Measurements from ENCODE around the gene KLF6.

KLF6 gene

DNA sequence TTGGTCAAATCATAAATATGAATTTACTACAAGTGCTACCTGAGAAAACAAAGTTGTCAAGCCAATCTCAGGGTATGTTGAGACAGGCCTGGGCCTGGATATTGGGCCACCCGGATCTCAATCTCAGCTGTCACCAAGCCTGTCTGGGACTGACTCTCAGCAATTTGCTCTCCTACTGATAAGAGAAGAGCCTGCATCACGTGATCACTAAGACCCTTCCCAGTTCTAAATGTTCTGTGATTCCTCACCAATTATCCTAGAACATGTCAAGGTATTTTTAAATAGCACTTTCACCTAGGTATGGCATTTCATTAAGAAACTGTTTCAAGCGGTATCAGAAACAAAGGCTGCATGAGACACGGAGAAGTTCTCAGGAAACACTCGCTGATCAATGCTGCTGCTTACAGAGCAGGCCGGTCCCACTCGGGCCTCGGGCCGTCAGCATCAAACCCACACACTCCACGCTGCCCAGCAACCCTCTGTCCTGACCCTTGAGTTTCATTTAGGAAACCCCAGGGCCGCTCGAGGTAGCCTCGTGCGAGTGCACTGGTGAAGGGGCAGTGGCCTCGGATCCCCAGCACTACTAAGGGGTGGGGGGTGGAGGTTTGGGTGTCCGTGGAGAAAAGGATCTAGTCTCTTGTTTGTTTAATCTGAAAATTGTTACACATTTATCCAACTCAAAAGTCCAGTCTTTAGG is 4.1 kb downstream of the KLF6 start:
- no peak for TF ChIP-seq CTCF (IDR thresholded peaks at IDR 0.05; ENCODE audit: low read depth, low read length)
- DNase-seq = no peak
- H3K36me3 ChIP-seq = peaks cover 81% of the 10 kb centered on the region
- H3K27me3 ChIP-seq = no peaks in the 10 kb centered on the region
- H3K4me1 ChIP-seq = peaks cover 5% of the 10 kb centered on the region; the same call in 1 of the 2 replicates
- no peaks in the 10 kb centered on the region for H3K9me3 ChIP-seq
- H3K4me3 ChIP-seq (ENCODE audit: low read depth, low read length) = peak overlapping the region; percentile 99

DNA sequence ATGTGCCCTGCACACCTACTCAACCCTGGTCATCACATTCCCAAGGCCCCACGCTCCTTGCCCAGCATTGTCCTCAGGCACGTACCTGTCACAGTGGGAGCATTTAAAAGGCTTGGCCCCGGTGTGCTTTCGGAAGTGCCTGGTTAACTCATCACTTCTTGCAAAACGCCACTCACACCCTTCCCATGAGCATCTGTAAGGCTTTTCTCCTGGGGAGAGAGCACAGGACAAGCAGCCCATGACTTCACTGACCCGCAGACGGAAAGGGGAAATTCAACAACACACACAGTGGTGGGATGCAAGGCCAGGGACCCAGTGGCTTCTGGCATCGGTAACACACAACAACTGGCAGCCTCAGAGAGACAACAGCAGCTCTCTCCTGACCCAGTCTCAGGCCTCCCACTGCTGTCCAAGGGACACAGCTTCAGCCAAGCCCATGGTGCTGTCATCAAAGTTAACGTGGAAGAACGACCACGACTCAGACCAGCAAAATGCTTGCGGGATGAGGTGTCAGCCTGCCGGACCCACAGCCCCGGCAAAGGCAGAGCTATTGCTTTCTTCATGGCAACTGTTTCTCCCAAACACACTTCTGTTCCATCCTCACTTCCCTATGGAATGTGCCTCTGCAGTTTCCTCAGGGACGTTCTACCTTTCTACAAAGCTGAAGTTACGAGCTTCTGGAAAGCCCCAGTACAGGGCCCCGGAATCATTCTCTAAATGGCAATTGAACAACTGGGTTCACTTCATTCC is 4.8 kb downstream of the KLF6 start:
- DNase-seq = no peak
- peaks cover 5% of the 10 kb centered on the region; the same call in 1 of the 2 replicates for H3K4me1 ChIP-seq
- no peaks in the 10 kb centered on the region for H3K9me3 ChIP-seq
- peaks cover 88% of the 10 kb centered on the region for H3K36me3 ChIP-seq
- peak overlapping the region; percentile 99; the same call in 1 of the 2 replicates for H3K4me3 ChIP-seq (ENCODE audit: low read depth, low read length)
- H3K27me3 ChIP-seq = no peaks in the 10 kb centered on the region
- TF ChIP-seq CTCF (IDR thresholded peaks at IDR 0.05; ENCODE audit: low read depth, low read length) = no peak

DNA sequence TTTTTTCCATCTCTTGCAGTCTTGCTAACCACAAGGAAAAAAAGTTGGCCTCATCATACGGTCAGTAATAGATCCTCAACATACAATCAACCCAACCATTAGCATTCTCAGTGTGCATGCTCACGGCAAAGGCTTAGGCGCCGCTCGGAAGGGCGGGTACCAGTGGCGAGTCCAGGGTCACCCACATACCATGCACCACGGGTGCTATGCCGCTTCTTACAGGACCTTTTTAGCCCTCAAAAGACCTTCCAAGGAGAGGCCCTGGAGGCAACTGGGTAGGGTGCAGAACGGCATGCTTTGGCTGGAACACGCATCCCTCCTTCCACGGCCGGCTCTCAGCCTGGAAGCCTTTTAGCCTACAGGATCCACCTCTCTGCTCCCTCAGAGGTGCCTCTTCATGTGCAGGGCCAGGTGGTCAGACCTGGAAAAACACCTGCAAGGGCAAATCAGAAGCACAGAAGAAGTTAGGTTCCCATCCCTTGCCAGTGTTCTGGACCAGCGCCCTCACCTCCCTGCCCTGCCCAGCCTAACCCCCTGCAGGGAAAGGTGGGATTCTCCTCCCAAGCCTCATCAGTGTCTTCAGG is 5.8 kb downstream of the KLF6 start:
- Histone ChIP-seq H3K4me3 (ENCODE audit: low read depth, low read length) (no peak overlapping the region), H3K36me3 (peaks cover 94% of the 10 kb centered on the region), H3K4me1 (peaks cover 5% of the 10 kb centered on the region; the same call in 1 of the 2 replicates), H3K27me3 (no peaks in the 10 kb centered on the region), H3K9me3 (no peaks in the 10 kb centered on the region)
- DNase-seq = no peak
- no peak for TF ChIP-seq CTCF (IDR thresholded peaks at IDR 0.05; ENCODE audit: low read depth, low read length)

GRCh38 chr10:3778692-3779157 is 6.3 kb downstream of the KLF6 start:
- Histone ChIP-seq H3K36me3 (peaks cover 90% of the 10 kb centered on the region), H3K9me3 (no peaks in the 10 kb centered on the region), H3K4me1 (peaks cover 5% of the 10 kb centered on the region; the same call in 1 of the 2 replicates), H3K27me3 (no peaks in the 10 kb centered on the region), H3K4me3 (ENCODE audit: low read depth, low read length) (no peak overlapping the region)
- DNase-seq = no peak
- TF ChIP-seq CTCF (IDR thresholded peaks at IDR 0.05; ENCODE audit: low read depth, low read length) = no peak

DNA sequence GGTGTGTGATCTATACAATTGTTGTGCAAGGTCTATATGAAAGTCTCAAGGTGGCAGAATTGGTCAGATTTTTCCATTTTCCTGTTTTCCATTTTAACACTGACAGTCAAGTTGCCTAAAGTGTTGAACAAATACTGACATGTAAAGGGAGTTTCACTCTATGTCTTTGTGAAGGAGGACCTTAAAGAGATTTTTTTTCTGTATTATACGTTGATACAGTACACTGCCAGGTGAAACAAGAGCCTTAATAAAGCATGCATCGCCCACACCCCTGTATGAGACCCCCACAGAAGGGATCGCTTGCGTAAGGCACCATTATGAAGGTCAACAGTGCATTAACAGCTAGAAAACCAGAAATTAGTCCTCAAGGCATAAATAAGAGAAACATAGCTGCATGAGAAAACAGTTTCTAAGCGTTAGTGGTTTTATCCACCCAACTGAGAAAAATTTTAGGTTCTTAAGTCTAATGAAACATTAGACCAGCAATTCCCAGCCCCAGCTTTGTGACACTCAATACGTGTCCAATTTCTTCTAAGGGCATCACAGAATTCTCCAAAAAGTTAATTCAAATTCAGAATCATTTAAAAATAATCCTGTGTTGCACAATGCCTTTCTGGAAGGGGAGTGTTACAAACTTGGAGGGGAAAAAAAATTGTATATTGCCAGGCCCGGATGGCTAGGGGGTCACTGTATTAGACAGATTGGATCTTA is 6.9 kb downstream of the KLF6 start:
- Histone ChIP-seq H3K4me3 (ENCODE audit: low read depth, low read length) (no peak overlapping the region), H3K9me3 (no peaks in the 10 kb centered on the region), H3K4me1 (peaks cover 5% of the 10 kb centered on the region; the same call in 1 of the 2 replicates), H3K36me3 (peaks cover 86% of the 10 kb centered on the region), H3K27me3 (no peaks in the 10 kb centered on the region)
- DNase-seq = no peak
- TF ChIP-seq CTCF (IDR thresholded peaks at IDR 0.05; ENCODE audit: low read depth, low read length) = no peak

Data from BE2C (cell line).